ENCODE results near the gene FHOD3. TPM values are rescaled to one million over a fixed set of nuclear protein-coding genes. Genes with fewer than 3 reads are reported as not detected.
"Not testable (repeated sequence)": the region's sequence is repeated elsewhere in the genome, so short reads cannot be mapped to it uniquely, and the experiment has no call there.

The FHOD3 gene
- total RNA-seq, 2 experiments from 2014 or later = not detected

GRCh38 chr18:36547544-36547943, 250.0 kb downstream of the FHOD3 start:
- Mint-ChIP-seq H3K9me3 (peaks cover 5% of the 10 kb centered on the region), H3K4me1 (no peaks in the 10 kb centered on the region), H3K36me3 (no peaks in the 10 kb centered on the region), H3K4me3 (no peak overlapping the region), H3K27me3 (no peaks in the 10 kb centered on the region), H3K27ac (no peak overlapping the region)
- DNase-seq = no peak

GRCh38 chr18:36551274-36551673, 253.8 kb downstream of the FHOD3 start:
- not testable (repeated sequence) for H3K9me3 Mint-ChIP-seq, H3K27ac Mint-ChIP-seq, H3K4me3 Mint-ChIP-seq, H3K27me3 Mint-ChIP-seq, H3K4me1 Mint-ChIP-seq, H3K36me3 Mint-ChIP-seq, DNase-seq

GRCh38 chr18:36558234-36558633, 260.7 kb downstream of the FHOD3 start:
- peaks cover 10% of the 10 kb centered on the region for H3K27me3 Mint-ChIP-seq
- no peak overlapping the region for H3K4me3 Mint-ChIP-seq
- no peaks in the 10 kb centered on the region for H3K4me1 Mint-ChIP-seq

GRCh38 chr18:36559149-36559857, 261.8 kb downstream of the FHOD3 start:
- no peak overlapping the region for H3K27ac Mint-ChIP-seq
- H3K36me3 Mint-ChIP-seq = no peaks in the 10 kb centered on the region
- H3K4me1 Mint-ChIP-seq = no peaks in the 10 kb centered on the region
- H3K27me3 Mint-ChIP-seq = peaks cover 16% of the 10 kb centered on the region
- no peak overlapping the region for H3K4me3 Mint-ChIP-seq
- peaks cover 1% of the 10 kb centered on the region for H3K9me3 Mint-ChIP-seq
- DNase-seq = no peak

More at GRCh38 chr18:36558234-36558633, 260.7 kb downstream of the FHOD3 start:
- no peak for DNase-seq
- Mint-ChIP-seq H3K36me3 (no peaks in the 10 kb centered on the region), H3K9me3 (peaks cover 1% of the 10 kb centered on the region), H3K27ac (no peak overlapping the region)

GRCh38 chr18:36560187-36560586, 262.7 kb downstream of the FHOD3 start:
- peaks cover 1% of the 10 kb centered on the region for H3K9me3 Mint-ChIP-seq
- H3K4me3 Mint-ChIP-seq = no peak overlapping the region
- H3K4me1 Mint-ChIP-seq = no peaks in the 10 kb centered on the region
- DNase-seq = no peak
- no peak overlapping the region for H3K27ac Mint-ChIP-seq
- H3K36me3 Mint-ChIP-seq = no peaks in the 10 kb centered on the region
- H3K27me3 Mint-ChIP-seq = peaks cover 23% of the 10 kb centered on the region

- Mint-ChIP-seq H3K36me3 (no peaks in the 10 kb centered on the region), H3K27me3 (peaks cover 26% of the 10 kb centered on the region), H3K4me1 (no peaks in the 10 kb centered on the region), H3K9me3 (peaks cover 1% of the 10 kb centered on the region), H3K27ac (no peak overlapping the region), H3K4me3 (no peak overlapping the region)
- DNase-seq = no peak
These were observed 263.5 kb downstream of the FHOD3 start for GRCh38 chr18:36561046-36561445.

GRCh38 chr18:36564841-36565240, 267.3 kb downstream of the FHOD3 start:
- no peak for DNase-seq
- H3K4me1 Mint-ChIP-seq = no peaks in the 10 kb centered on the region
- no peak overlapping the region for H3K27ac Mint-ChIP-seq
- no peaks in the 10 kb centered on the region for H3K9me3 Mint-ChIP-seq
- H3K27me3 Mint-ChIP-seq = peaks cover 27% of the 10 kb centered on the region
- no peak overlapping the region for H3K4me3 Mint-ChIP-seq
- H3K36me3 Mint-ChIP-seq = no peaks in the 10 kb centered on the region

GRCh38 chr18:36567800-36568199, 270.3 kb downstream of the FHOD3 start:
- no peak overlapping the region for H3K4me3 Mint-ChIP-seq
- no peaks in the 10 kb centered on the region for H3K9me3 Mint-ChIP-seq
- H3K27ac Mint-ChIP-seq = no peak overlapping the region
- peaks cover 28% of the 10 kb centered on the region for H3K27me3 Mint-ChIP-seq
- DNase-seq = no peak
- H3K4me1 Mint-ChIP-seq = no peaks in the 10 kb centered on the region
- H3K36me3 Mint-ChIP-seq = no peaks in the 10 kb centered on the region

- H3K4me3 Mint-ChIP-seq = no peak overlapping the region
- H3K27me3 Mint-ChIP-seq = peaks cover 28% of the 10 kb centered on the region
- H3K4me1 Mint-ChIP-seq = no peaks in the 10 kb centered on the region
- H3K36me3 Mint-ChIP-seq = no peaks in the 10 kb centered on the region
- no peaks in the 10 kb centered on the region for H3K9me3 Mint-ChIP-seq
- no peak overlapping the region for H3K27ac Mint-ChIP-seq
- DNase-seq = no peak
These were observed 271.0 kb downstream of the FHOD3 start for GRCh38 chr18:36568487-36568886.

GRCh38 chr18:36572135-36572856, 274.8 kb downstream of the FHOD3 start:
- Mint-ChIP-seq H3K36me3 (no peaks in the 10 kb centered on the region), H3K4me1 (no peaks in the 10 kb centered on the region), H3K4me3 (no peak overlapping the region), H3K27ac (no peak overlapping the region), H3K27me3 (peaks cover 6% of the 10 kb centered on the region), H3K9me3 (no peaks in the 10 kb centered on the region)
- DNase-seq = no peak

GRCh38 chr18:36576339-36576738, 278.8 kb downstream of the FHOD3 start:
- no peaks in the 10 kb centered on the region for H3K36me3 Mint-ChIP-seq
- H3K27ac Mint-ChIP-seq = no peak overlapping the region
- H3K9me3 Mint-ChIP-seq = peaks cover 2% of the 10 kb centered on the region
- no peak overlapping the region for H3K4me3 Mint-ChIP-seq
- no peak for DNase-seq
- H3K4me1 Mint-ChIP-seq = no peaks in the 10 kb centered on the region
- no peaks in the 10 kb centered on the region for H3K27me3 Mint-ChIP-seq

GRCh38 chr18:36578871-36579710, 281.6 kb downstream of the FHOD3 start:
- H3K4me3 Mint-ChIP-seq = no peak overlapping the region
- no peaks in the 10 kb centered on the region for H3K4me1 Mint-ChIP-seq

GRCh38 chr18:36580266-36580665, 282.8 kb downstream of the FHOD3 start:
- Mint-ChIP-seq H3K36me3 (no peaks in the 10 kb centered on the region), H3K9me3 (peaks cover 2% of the 10 kb centered on the region), H3K27me3 (no peaks in the 10 kb centered on the region), H3K27ac (no peak overlapping the region), H3K4me1 (no peaks in the 10 kb centered on the region), H3K4me3 (no peak overlapping the region)
- DNase-seq = no peak

More at GRCh38 chr18:36578871-36579710, 281.6 kb downstream of the FHOD3 start:
- Mint-ChIP-seq H3K27ac (no peak overlapping the region), H3K36me3 (no peaks in the 10 kb centered on the region), H3K9me3 (peaks cover 2% of the 10 kb centered on the region), H3K27me3 (no peaks in the 10 kb centered on the region)
- DNase-seq = no peak

- DNase-seq = no peak
- H3K4me1 Mint-ChIP-seq = no peaks in the 10 kb centered on the region
- H3K27ac Mint-ChIP-seq = no peak overlapping the region
- no peak overlapping the region for H3K4me3 Mint-ChIP-seq
- H3K27me3 Mint-ChIP-seq = no peaks in the 10 kb centered on the region
- H3K36me3 Mint-ChIP-seq = no peaks in the 10 kb centered on the region
- peaks cover 2% of the 10 kb centered on the region for H3K9me3 Mint-ChIP-seq
These were observed 283.6 kb downstream of the FHOD3 start for GRCh38 chr18:36580874-36581750.
